GM21390 (cell line): Measurements from ENCODE around the gene STAM.
"Not testable (repeated sequence)": the region's sequence is repeated elsewhere in the genome, so short reads cannot be mapped to it uniquely, and the experiment has no call there.

Experiments
- ATAC-seq: cut with Tn5 transposase; IDR thresholded peaks from one replicate; pipeline ENCODE4 v1.9.1; 2021; ENCODE audit not compliant: unreplicated experiment

The STAM gene

DNA sequence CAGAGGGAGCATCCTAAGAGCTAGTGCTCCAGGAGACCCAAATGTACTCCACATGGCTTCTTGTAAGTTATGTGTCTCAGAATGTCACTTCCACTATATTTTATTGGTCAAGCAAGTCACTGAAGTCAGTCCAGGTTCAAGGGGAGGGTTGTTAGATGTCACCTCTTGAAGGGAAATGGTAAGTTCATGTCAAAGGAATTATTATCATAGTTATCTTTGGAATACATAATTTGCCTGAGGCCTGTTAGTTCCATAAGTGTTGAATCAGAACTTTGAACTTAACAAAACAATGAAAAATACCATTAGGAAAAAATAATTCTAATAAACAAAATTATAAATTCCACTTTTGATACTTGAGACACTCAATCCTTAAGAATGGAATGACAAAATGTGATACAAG, 30.6 kb downstream of the STAM start:
- no peak for ATAC-seq

DNA sequence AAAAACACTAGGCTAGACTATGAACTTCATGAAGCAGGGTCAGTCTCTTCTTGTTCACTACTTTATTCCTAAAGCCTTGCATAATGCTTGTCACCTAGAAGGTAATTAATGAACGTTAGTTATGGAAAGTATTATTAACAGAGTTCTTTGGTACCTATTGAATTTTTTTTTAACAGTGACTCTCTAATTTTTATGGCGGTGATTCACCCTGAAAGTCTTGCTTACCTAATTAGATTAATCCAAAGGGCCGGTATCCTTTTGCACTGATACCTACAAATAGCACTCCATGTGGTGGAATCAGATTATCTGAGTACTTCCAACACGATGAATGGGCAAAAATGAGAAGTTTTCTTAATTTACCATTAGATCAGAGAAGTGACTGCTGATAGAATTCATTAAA, 31.7 kb downstream of the STAM start:
- ATAC-seq, result no peak

DNA sequence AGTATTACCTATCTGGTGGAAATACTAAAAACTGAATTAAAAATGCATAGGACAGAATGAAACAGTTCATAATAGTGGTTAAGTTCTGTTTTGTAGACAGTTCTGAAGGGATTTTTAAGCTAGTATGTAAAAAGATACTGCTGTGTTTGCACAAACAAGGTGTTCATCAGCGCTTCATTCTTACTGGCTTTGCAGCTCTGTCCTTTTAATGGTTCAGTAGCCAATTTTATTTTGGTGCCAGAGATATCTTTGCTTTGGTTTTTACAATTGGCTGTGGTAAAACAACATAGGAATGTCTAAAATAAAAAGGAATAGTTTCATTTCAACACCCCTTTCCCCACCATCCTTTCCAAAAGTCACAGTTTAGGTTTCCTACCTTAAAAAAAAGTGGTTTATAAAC, 33.0 kb downstream of the STAM start:
- ATAC-seq, result no peak

DNA sequence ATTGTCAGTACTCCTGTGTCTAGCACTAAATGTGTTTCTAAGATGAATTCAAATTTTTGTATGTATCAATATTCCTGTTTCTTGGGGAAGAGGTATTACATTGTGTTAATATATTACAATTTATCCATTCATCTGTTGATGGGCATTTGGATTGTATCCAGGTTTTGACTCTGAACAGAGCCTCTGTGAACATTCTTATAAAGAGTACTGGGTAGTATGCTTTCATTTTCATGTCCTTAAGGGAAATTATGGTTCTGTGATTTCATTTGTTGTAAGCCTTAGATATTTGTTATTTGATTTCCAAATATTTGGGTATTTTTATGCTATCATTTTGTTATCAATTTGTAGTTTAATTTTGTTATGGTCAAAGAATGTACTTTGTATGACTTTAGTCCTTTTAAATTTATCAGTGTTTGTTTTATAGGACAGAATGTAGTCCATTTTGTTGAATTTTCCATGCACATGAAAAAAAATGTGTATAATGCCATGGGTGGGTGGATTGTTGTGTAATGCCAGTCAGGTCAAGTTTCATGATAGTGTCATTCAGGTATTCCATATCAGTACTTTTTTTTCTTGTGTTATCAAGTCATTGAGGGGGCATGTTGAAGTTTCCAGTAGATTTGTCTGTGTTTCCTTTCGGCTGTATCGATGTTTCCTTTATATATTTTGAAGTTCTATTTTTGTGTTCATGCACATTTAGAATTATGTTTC, 38.4 kb downstream of the STAM start:
- ATAC-seq, result no peak

DNA sequence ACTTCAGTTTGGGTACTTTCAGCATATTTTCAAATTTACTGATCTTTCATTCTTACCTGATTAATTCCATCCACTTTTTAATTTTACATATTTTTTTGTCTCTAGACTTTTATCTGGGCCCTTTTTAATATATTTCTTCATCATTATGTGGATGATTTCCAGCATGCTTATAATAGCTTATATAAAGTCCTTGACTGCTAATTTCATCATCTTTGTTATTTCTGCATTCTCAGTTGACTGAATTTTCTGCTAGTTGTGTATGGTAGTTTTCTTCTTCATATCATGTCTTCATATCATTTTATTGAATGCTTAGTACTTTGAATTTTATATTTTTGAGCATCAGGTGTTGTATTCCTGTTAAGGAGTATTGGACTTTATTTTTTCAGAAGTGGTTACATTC, 39.6 kb downstream of the STAM start:
- ATAC-seq, result no peak

DNA sequence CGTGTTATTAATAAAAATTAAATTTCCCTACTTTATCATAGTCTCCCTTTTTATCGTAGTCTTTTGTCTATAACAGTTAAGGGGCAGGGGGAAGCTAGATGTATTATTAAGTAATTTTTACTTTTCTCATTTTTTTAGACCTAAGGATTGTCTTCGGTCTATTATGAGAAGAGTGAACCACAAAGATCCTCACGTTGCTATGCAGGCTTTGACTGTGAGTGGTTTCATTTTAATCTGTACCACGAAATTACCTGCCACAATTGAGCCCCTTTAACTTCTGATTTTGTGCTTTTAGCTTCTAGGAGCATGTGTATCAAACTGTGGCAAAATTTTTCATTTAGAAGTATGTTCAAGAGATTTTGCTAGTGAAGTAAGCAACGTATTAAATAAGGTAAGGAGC, 40.6 kb downstream of the STAM start:
- ATAC-seq, result peak; percentile 56

DNA sequence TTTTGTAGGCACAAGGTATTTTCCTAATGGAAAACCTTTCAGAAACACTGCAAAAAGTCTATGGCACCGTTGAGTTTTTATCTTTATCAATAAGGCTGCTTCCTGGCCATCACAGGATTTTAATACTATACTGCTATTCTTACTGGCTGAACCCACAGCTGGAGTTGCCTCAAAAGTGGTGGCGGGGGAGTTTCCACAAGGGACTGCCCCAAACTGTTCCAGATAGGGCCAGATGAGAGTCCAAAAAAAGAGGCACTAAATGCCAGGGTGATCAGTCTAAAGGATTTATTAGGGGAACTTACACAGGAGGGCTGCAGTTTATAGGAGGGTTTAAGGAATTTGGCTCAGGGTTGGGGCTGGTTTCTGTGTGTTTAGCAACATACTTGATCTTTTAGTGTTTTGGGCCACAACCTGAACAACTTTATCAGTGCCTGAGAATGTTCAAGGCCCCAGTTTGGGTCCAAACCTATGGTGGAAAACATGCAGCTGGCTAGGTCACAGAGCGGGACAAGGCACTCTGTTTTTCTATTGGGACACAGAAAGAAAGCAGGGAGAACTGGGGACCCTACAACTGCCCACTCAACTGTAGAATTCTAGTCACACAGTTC, 41.4 kb downstream of the STAM start:
- ATAC-seq, result peak; percentile 59

DNA sequence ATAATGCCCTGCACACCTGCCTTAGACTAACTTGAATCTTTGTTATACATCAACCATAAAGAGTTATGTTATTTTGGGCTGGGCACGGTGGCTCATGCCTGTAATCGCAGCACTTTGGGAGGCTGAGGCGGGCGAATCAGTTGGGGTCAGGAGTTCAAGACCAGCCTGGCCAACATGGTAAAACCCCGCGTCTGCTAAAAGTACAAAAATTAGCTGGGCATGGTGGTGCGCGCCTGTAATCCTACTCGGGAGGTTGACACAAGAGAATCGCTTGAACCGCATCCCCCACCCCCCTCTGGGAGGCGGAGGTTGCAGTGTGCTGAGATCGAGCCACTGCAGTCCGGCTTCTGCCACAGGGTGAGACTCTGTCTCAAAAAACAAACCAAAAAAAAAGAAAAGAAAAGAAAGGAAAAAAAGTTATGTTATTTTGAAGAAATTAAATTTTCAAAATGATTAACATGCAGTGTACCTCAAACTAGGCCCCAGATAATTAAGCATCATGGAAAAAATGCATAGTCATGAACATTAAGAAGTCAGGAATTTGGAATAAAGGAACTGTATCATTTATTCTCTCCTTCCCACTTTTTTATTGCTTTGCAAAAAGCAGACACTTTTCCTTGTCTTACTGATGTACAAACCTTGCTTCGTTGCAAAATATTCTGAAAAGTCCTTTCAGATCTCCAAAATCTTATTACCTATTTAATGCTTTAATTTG, 43.3 kb downstream of the STAM start:
- ATAC-seq, result no peak

DNA sequence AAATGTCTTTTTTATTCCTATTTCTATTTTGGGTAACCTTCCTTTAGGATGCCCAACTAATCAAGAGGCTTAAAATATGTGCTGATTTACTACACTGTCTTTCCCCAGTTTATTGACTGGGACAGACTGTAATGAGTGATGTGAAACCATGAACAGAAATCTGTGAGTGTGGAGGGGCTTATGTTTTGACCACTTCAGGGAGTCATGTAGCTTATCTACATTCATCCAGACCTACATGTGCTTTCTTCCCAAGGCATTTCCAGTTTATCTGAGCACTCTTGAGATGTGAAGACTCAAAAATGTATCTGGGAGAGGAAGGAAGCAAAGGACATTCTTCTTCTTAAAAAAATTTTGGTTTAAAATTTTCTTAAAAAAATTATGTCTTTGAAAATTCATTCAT, 45.2 kb downstream of the STAM start:
- no peak for ATAC-seq

DNA sequence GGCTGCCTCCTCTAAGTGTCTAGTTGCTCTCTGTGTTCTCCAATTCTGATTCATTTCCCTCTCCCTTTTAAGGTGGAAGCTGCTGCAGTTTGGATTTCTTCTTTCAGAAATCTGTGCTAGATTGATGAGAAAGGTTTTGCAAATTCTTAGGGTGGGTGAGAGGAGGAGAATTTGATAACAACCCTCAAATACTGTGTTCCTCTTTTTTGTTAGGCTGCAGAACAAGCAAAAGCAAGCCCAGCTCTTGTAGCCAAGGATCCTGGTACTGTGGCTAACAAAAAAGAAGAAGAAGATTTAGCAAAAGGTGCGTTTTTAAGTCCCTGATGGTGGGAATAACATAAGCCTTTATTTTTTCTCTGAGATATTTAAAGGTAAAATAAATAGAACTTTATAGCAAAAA, 49.1 kb downstream of the STAM start:
- no peak for ATAC-seq

DNA sequence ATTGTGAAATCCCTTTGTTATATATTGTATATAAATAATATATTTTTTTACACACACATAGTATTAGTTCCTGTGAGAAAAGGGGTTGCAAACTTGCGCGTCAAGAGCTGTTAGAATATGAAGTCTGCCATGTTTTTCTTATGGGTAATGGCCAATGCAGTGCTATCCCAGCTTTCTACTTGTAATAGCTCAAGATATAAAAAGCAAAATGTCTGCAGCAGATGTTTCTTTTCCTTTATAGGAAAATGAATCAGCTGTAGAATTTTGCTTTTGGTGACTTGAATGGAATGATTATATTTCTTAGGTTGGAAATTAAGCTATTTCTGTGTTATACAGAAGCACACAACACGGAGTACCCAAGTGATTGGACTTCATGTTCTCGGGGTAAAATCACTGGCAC, 54.7 kb downstream of the STAM start:
- ATAC-seq, result no peak

DNA sequence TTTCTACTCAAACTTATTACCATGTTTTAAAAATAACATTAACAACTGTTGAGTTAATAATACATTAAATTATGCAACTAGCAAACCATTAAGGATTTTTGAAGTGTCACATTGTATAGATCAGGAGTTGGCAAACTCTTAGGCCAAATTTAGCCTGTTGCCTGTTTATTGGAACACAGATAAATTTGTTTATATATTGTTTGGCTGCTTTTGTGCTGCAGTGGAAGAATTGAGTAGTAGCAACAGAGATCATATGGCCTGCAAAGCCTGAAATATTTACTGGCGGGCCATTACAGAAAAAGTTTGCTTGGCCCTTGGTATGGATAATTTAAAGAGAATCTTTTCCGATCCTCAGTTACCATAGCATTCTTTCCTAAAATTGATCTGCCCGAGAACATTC, 57.4 kb downstream of the STAM start:
- no peak for ATAC-seq

DNA sequence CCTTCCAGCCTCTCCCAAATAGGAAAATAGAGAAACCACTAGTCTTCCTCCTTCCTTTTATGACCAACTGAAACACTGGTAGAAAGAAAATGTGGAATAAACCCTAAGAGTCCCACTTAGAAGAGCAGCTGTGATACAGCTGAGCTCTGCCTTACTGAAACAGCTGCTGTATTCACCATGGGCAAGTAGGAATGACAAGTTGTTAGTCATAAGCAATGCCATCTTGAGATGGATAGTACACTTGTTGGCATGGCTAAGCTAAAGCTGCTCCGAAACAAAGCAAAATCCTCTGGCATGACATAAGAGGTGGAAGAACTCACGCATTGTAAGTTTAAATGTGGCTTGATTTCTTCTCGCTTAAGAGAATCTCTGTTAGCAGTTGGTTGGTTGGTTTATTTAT, 59.8 kb downstream of the STAM start:
- ATAC-seq, result no peak

DNA sequence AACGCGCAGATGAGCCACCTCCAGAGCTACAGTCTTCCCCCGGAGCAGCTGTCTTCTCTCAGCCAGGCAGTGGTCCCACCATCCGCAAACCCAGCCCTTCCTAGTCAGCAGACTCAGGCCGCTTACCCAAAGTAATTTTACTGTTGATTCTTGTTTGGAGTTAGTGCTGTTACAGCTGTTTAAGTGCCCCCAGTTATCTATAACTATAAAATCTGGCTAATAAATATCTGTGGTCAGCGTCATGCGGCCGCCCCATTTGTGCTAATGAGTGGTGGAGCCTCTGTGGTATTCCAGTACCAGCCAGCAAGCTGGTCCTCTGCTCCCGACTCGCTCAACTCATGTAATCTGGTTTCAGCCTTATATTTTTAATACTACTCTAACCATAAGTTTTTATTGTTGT, 64.9 kb downstream of the STAM start:
- no peak for ATAC-seq

DNA sequence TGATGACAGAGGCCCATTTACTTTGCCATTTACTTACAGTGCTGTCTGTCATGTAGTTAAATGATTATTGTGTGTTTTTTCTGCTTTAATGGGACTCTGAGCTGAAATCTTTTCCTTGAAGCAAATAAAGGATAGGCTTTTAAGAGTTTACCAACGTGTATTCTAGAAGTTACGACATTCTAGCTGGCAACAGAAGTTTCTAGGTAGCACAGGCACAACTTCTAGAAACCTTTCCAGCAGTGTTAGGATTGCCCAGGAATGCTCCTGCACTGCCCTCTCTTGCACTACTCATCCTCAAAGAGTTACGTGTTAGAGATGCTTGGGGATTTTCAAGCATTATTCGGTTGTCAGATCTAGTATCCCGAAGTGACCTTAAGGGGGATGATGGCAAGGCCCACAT, 65.5 kb downstream of the STAM start:
- no peak for ATAC-seq

DNA sequence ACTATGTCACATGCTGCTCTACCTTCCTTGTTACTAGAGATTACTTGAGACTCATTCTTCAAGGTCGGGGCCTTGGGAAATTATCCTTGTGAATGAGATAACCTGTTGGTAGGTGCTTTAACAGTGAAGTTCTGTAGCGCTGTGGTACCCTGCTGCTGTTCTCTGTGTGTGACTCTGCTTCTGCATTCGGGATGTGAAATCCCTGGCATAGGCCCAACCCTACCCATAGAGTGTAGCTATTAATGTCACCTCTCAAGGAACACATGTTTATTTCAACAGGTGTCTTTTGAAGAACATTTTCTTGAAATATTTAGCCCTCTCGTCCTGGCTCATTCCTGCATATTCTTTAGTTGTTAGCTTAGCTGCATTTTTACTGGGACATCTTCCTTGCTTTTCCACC, 66.2 kb downstream of the STAM start:
- no peak for ATAC-seq

DNA sequence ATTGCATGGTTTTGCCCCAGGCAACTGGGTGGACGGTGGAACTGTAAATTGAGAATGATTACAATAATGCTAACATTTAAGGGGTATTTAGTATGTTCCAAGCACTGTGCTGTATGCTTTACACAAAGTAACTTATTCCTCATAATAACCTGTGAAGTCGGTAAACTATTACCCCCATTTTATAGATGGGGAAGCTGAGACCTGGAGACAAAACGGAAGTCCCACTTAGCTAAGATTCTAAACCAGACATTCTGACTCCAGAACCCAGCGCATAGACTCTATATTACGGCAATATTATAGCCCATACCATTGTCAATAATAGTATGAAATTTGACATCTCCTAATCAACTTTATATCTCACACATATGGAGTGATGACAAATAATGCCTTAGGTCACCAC, 68.1 kb downstream of the STAM start:
- ATAC-seq, result no peak

DNA sequence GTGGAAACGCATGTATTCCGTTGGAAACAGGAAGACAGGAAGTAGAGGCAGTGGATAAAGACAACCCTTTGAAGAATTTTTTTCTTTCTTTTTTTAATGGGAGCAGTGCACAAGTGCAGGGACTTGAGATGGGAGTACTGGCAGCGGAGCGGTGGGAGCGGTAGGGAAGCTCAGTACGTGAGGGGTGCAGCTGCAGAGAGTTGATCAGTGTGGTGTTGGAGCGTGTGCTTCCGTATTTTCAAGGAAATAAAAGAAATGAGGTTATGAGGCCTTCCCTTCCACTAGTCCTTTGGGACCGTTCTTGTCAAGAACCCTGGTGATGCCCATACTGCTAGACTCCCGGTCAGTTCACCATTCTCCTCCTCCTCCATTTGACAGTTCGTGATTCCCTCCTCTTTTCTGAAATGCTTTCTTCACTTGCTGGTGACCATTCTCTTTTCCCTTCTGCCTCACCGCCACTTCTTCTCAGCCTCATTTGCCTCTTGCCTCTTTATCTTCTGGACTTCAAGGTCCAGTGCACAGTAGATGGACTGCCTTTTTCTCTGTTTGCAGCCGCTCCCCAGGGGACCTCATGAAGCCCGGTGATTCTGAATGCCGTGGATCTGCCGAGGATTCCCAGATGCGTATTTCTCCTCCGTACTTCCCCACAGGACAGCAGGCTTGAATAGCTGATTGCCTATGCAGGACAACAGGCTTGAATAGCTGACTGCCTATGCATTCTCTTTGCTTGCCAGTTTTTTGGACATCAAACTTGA, 68.9 kb downstream of the STAM start:
- no peak for ATAC-seq

DNA sequence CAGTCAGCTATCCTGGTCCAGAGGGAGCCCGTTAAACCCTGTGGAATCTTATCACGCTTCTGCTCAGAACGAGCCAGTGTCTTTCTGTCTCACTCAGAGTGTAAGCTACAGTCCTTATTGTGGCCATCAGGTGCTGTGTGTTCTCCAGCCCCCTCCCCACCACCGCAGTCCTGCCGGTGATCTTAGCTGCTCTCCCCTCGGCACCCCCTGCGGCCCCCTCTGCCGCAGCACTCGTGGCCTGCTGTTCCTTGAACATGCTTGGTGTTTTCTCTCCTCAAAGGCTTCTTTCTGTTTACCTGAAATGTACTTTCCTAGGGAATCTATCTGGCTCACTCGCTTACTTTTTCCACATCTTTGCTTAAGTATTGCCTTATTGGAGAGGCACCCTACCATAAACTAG, 69.8 kb downstream of the STAM start:
- no peak for ATAC-seq

DNA sequence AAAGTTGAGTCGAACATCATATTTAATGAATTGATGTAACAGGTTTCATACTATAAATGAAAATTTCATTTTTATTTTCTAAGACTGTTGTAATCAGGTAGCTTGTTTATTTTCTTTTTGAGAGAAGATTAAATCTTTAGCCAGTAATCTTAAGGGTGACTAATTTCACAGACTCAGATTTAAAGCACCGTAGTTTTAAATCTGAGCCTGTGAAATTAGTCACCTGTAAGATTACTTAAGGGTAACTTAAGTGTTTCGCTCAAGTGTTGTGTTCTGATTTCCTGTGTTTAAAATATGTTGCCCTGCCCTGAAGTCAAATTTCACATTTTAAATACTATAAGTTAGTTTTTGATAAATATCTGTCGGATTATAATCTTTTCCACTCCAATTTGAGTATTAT, 72.2 kb downstream of the STAM start:
- no peak for ATAC-seq

DNA sequence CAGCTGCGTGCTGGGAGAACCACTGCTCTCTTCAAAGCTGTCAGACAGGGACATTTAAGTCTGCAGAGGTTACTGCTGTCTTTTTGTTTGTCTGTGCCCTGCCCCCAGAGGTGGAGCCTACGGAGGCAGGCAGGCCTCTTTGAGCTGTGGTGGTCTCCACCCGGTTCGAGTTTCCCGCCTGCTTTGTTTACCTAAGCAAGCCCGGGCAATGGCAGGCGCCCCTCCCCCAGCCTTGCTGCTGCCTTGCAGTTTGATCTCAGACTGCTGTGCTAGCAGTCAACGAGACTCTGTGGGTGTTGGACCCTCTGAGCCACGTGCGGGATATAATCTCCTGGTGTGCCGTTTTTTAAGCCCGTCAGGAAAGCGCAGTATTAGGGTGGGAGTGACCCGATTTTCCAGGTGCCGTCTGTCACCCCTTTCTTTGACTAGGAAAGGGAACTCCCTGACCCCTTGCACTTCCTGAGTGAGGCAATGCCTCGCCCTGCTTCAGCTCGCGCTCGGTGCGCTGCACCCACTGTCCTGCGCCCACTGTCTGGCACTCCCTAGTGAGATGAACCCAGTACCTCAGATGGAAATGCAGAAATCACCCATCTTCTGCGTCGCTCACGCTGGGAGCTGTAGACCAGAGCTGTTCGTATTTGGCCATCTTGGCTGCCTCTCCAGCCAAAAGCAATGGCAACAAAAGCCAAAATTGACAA, 78.5 kb downstream of the STAM start:
- not testable (repeated sequence) for ATAC-seq
